Esophagus squamous epithelium (tissue), 4 donors: Measurements from ENCODE around the gene FGF16.

Source experiments
- POLR2A ChIP-seq, 4 donors: fragments of 450-650 bp; IDR thresholded peaks; one replicate each; pipeline ENCODE4 v1.6.1; 2017; ENCODE audit warnings: antibody characterized with exemption in 4 of 4, mild to moderate bottlenecking in 4 of 4, moderate library complexity in 3 of 4
- TF ChIP-seq, protein P1 (sequence below), 6 experiments: fragments of 450-650 bp in 4 of 6; fragments of 200-600 bp in 2 of 6; sonication (generic) in 2 of 6; IDR thresholded peaks; one replicate each; pipeline ENCODE4 v1.5.1; 2016 to 2019; ENCODE audit warnings: antibody characterized with exemption in 6 of 6, mild to moderate bottlenecking in 4 of 6, moderate library complexity in 4 of 6

GRCh38 chrX:77436682-77437081 lies 10.5 kb upstream of the FGF16 start:
- TF ChIP-seq, protein P1, sequence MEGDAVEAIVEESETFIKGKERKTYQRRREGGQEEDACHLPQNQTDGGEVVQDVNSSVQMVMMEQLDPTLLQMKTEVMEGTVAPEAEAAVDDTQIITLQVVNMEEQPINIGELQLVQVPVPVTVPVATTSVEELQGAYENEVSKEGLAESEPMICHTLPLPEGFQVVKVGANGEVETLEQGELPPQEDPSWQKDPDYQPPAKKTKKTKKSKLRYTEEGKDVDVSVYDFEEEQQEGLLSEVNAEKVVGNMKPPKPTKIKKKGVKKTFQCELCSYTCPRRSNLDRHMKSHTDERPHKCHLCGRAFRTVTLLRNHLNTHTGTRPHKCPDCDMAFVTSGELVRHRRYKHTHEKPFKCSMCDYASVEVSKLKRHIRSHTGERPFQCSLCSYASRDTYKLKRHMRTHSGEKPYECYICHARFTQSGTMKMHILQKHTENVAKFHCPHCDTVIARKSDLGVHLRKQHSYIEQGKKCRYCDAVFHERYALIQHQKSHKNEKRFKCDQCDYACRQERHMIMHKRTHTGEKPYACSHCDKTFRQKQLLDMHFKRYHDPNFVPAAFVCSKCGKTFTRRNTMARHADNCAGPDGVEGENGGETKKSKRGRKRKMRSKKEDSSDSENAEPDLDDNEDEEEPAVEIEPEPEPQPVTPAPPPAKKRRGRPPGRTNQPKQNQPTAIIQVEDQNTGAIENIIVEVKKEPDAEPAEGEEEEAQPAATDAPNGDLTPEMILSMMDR (IDR thresholded peaks at IDR 0.05): no peak
- no peak for TF ChIP-seq POLR2A (IDR thresholded peaks at IDR 0.05)
